Tibial artery (tissue), 4 donors: ENCODE measurements around the gene PPM1E.

Experiments
- DNase-seq, 2 donors: peaks; one replicate each; pipeline ENCODE4 v3.0.0-alpha.2; 2019
- H3K27ac ChIP-seq, 2 donors: fragments of 200-600 bp; sonication (generic) in 1 of 2; 1 replicate in 1 of 2; 2 replicates in 1 of 2; pipeline ENCODE4 v1.5.1; 2018 to 2019; ENCODE audit warnings: mild to moderate bottlenecking in 1 of 2
- H3K27me3 ChIP-seq, 2 donors: fragments of 200-600 bp; sonication (generic) in 1 of 2; one replicate each; pipeline versions ENCODE4 v1.5.1 to v1.6.0; 2016 to 2019
- H3K36me3 ChIP-seq, 3 donors: fragments of 200-600 bp; sonication (generic) in 2 of 3; one replicate each; pipeline ENCODE4 v1.5.1; 2016 to 2019; ENCODE audit warnings: mild to moderate bottlenecking in 2 of 3
- H3K4me1 ChIP-seq, 4 donors: fragments of 200-600 bp; sonication (generic) in 2 of 4; 1 replicate in 3 of 4; 2 replicates in 1 of 4; pipeline ENCODE4 v1.5.1; 2016 to 2019
- H3K4me3 ChIP-seq, 2 donors: fragments of 200-600 bp; sonication (generic) in 1 of 2; 1 replicate in 1 of 2; 2 replicates in 1 of 2; pipeline ENCODE4 v1.5.1; 2018 to 2019; ENCODE audit warnings: mild to moderate bottlenecking in 2 of 2
- H3K9me3 ChIP-seq, 3 donors: fragments of 200-600 bp; sonication (generic) in 1 of 3; one replicate each; pipeline ENCODE4 v1.5.1; 2016 to 2019
- intact Hi-C: fragments of 100-400 bp; cut with DNase I; formaldehyde crosslinking; loops from one replicate; pipeline ENCODE4 v1.15.0; 2023; ENCODE audit warnings: low total_unique reads
- TF ChIP-seq, protein P1 (sequence below), 2 experiments: fragments of 200-600 bp in 1 of 2; fragments of 450-650 bp in 1 of 2; IDR thresholded peaks; one replicate each; pipeline ENCODE4 v1.5.1; 2017 to 2019; ENCODE audit warnings: antibody characterized with exemption in 2 of 2, mild to moderate bottlenecking in 1 of 2, moderate library complexity in 1 of 2

PPM1E gene

DNA sequence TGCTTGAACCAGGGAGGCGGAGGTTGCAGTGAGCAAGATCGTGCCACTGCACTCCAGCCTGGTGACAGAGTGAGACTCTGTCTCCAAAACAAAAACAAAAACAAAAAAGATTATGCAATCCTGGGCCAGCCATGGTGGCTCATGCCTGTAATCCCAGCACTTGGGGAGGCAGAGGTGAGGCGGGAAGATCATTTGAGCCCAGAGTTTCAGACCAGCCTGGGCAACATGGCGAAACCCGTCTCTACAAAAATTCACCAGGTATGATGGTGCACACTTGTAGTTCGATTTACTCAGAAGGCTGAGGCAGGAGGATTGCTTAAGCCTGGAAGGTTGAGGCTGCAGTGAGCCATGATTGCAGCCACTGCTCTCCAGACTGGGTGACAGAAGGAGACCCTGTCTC, 109.6 kb downstream of the PPM1E start:
- intact Hi-C loops = no loop called here
- no peaks in the 10 kb centered on the region for H3K27me3 ChIP-seq
- TF ChIP-seq, protein P1, sequence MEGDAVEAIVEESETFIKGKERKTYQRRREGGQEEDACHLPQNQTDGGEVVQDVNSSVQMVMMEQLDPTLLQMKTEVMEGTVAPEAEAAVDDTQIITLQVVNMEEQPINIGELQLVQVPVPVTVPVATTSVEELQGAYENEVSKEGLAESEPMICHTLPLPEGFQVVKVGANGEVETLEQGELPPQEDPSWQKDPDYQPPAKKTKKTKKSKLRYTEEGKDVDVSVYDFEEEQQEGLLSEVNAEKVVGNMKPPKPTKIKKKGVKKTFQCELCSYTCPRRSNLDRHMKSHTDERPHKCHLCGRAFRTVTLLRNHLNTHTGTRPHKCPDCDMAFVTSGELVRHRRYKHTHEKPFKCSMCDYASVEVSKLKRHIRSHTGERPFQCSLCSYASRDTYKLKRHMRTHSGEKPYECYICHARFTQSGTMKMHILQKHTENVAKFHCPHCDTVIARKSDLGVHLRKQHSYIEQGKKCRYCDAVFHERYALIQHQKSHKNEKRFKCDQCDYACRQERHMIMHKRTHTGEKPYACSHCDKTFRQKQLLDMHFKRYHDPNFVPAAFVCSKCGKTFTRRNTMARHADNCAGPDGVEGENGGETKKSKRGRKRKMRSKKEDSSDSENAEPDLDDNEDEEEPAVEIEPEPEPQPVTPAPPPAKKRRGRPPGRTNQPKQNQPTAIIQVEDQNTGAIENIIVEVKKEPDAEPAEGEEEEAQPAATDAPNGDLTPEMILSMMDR (IDR thresholded peaks at IDR 0.05) = no peak

DNA sequence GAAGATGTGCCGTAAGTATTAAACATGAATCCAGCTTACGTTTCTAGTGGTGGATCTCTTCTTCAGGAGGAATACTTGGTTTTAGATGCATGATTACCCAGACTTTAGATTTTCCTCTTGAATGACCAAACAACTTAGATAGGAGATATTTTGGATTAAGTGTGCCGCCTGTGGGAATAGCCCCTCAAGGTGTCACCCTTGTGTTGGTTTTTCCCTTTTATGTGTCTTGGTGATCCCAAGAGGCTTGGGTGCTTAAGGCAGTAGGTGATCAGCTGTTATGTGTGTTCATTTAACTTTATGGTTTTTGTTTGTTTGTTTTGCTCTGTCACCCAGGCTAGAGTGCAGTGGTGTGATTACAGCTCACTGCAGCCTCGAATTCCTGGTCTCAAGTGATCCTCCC, 115.1 kb downstream of the PPM1E start:
- intact Hi-C loops = no loop called here
- no peak overlapping the region for H3K27ac ChIP-seq
- no peak for DNase-seq
- peaks cover 0 to 4% of the 10 kb centered on the region in 2 donors for H3K27me3 ChIP-seq
- no peaks in the 10 kb centered on the region for H3K36me3 ChIP-seq
- TF ChIP-seq, protein P1 (IDR thresholded peaks at IDR 0.05) = no peak
- no peak overlapping the region for H3K4me3 ChIP-seq
- H3K4me1 ChIP-seq = no peaks in the 10 kb centered on the region
- H3K9me3 ChIP-seq = no peaks in the 10 kb centered on the region

More for the DNA sequence above, 109.6 kb downstream of the PPM1E start:
- Histone ChIP-seq H3K9me3 (peaks cover 0 to 5% (median 0%) of the 10 kb centered on the region in 3 donors), H3K27ac (no peak overlapping the region), H3K4me3 (no peak overlapping the region), H3K4me1 (no peaks in the 10 kb centered on the region), H3K36me3 (no peaks in the 10 kb centered on the region)
- DNase-seq = no peak

DNA sequence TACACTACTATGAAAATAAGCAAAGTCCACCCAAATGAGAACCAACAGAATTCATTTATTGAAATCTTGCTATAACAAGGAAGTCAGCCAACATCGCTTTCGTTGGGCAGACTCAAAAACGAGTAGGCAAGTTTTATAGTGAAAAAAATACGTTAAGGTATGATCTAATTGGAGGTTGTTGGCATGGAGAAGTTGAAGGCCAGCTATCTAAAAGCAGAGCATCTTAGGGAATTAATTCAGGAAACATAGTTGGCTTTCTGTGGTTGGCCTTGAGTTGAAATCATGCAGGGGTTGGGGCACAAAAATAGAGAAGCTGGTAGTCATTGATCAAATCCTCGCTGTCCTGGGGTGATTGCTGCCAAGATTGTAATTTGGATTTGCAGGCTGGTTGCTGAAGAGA, 118.3 kb downstream of the PPM1E start:
- Histone ChIP-seq H3K27me3 (peaks cover 0 to 4% of the 10 kb centered on the region in 2 donors), H3K4me1 (no peaks in the 10 kb centered on the region), H3K4me3 (no peak overlapping the region), H3K27ac (no peak overlapping the region), H3K36me3 (no peaks in the 10 kb centered on the region), H3K9me3 (no peaks in the 10 kb centered on the region)
- intact Hi-C loops = no loop called here
- no peak for DNase-seq
- TF ChIP-seq, protein P1 (IDR thresholded peaks at IDR 0.05) = no peak

DNA sequence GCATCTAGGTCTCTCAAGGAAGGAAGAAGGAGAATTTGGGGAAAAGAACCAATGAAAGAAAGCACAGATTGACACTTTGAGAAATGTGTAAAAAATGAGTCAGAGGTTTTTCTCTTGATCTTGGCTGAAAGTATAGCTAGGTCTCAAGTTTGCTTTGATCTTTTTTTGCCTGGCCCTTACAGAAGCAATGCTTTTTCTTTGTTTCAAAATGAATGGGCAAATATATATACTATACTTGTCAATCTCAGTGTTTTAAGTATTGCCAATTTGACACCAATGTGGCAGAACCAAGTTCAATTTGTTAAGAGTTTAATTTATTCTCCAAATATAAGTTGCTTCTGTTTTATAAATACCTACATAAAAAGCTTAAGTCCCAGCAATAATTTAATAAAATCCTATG, 119.6 kb downstream of the PPM1E start:
- no peaks in the 10 kb centered on the region for H3K4me1 ChIP-seq
- TF ChIP-seq, protein P1 (IDR thresholded peaks at IDR 0.05) = no peak
- H3K27me3 ChIP-seq = peaks cover 0 to 4% of the 10 kb centered on the region in 2 donors
- H3K36me3 ChIP-seq = no peaks in the 10 kb centered on the region
- H3K27ac ChIP-seq = no peak overlapping the region
- no peaks in the 10 kb centered on the region for H3K9me3 ChIP-seq
- H3K4me3 ChIP-seq = no peak overlapping the region
- intact Hi-C loops = no loop called here
- no peak for DNase-seq

DNA sequence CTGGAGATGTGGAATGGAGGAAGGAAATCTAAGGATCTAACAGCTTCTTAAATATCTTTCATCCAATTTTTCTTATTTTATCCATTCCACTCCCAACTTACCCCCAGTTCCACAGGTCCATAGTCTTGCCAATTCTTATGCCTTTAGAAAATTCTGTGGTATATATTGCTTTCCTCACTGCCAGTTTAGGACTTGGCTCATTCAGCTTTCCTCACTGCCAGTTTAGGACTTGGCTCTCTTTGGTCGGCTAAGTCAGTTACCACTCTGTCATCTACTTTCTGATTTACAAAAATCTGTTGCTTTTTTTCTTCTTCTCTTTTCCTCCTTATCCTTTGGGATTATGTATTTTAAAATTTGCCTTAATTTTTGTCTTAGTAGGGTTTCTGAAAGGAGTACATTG, 128.5 kb downstream of the PPM1E start:
- H3K4me3 ChIP-seq = no peak overlapping the region
- H3K36me3 ChIP-seq = no peaks in the 10 kb centered on the region
- H3K27me3 ChIP-seq = no peaks in the 10 kb centered on the region
- intact Hi-C loops = no loop called here
- no peak overlapping the region for H3K27ac ChIP-seq
- TF ChIP-seq, protein P1 (IDR thresholded peaks at IDR 0.05) = no peak
- H3K4me1 ChIP-seq = no peaks in the 10 kb centered on the region
- H3K9me3 ChIP-seq = no peaks in the 10 kb centered on the region
- DNase-seq = no peak

DNA sequence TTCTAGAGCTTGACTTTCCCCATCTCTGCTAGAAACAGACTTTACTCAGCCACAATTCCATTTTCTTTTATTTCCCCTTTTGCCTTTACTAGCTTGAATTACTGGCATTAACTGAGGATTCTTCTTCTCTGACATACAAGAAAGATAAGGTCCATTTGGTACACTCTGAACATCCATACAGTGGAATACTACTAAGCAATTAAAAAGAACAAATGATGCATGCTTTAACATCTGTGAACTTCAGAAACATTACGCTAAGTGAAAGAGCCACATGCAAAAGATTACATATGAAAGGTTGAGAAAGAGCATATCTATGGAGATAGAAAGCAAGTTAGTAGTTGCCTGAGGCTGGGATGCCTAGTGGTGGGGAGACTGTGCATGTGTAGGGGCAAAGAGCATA, 130.9 kb downstream of the PPM1E start:
- no peaks in the 10 kb centered on the region for H3K9me3 ChIP-seq
- no peaks in the 10 kb centered on the region for H3K27me3 ChIP-seq
- no peak for DNase-seq
- intact Hi-C loops = no loop called here
- TF ChIP-seq, protein P1 (IDR thresholded peaks at IDR 0.05) = no peak
- H3K36me3 ChIP-seq = no peaks in the 10 kb centered on the region
- no peaks in the 10 kb centered on the region for H3K4me1 ChIP-seq
- no peak overlapping the region for H3K4me3 ChIP-seq
- H3K27ac ChIP-seq = no peak overlapping the region
